Stimulated activated CD8-positive, alpha-beta memory T cell treated with anti-CD3 and anti-CD28 coated beads, Interleukin-7, amount 100 ng/mL, for 4 hours (primary cell): ENCODE data around the gene C7.
"Not testable (repeated sequence)": the region's sequence is repeated elsewhere in the genome, so short reads cannot be mapped to it uniquely, and the experiment has no call there.

Source experiments
- DNase-seq, 2 donors: peaks; one replicate each; pipeline ENCODE4 v3.0.0-alpha.2; 2020; ENCODE audit warnings: low read depth in 2 of 2

The C7 gene

GRCh38 chr5:40909264-40909663 lies at the start of gene C7:
Gene C7, plus strand, starts transcription at chr5:40909497. Its CDS starts 114 bp downstream, at chr5:40909611.
- no peak for DNase-seq

GRCh38 chr5:40860711-40861110 lies 48.6 kb upstream of the C7 start:
- no peak for DNase-seq

GRCh38 chr5:40865004-40865403 lies 44.3 kb upstream of the C7 start:
- DNase-seq: not testable (repeated sequence)

- no peak for DNase-seq
Measured at GRCh38 chr5:40866844-40867243, 42.5 kb upstream of the C7 start.

GRCh38 chr5:40869384-40869783 lies 39.9 kb upstream of the C7 start:
- DNase-seq: no peak

- no peak for DNase-seq
Measured at GRCh38 chr5:40871177-40871576, 38.1 kb upstream of the C7 start.

GRCh38 chr5:40872253-40872652 lies 37.0 kb upstream of the C7 start:
- not testable (repeated sequence) for DNase-seq

- DNase-seq: no peak
Measured at GRCh38 chr5:40873286-40873880, 35.9 kb upstream of the C7 start.

- DNase-seq: no peak
Measured at GRCh38 chr5:40875958-40876357, 33.3 kb upstream of the C7 start.

GRCh38 chr5:40877371-40877988 lies 31.8 kb upstream of the C7 start:
- DNase-seq: no peak

- no peak for DNase-seq
Measured at GRCh38 chr5:40879163-40879942, 29.9 kb upstream of the C7 start.

GRCh38 chr5:40882291-40882690 lies 27.0 kb upstream of the C7 start:
- no peak for DNase-seq

- DNase-seq: not testable (repeated sequence)
Measured at GRCh38 chr5:40883051-40883450, 26.2 kb upstream of the C7 start.

- not testable (repeated sequence) for DNase-seq
Measured at GRCh38 chr5:40895440-40896425, 13.6 kb upstream of the C7 start.

- DNase-seq: peak in 1 of 2 donors; percentile 1
Measured at GRCh38 chr5:40904205-40904993, 4.9 kb upstream of the C7 start.

- DNase-seq: no peak
Measured at GRCh38 chr5:40904994-40905306, 4.3 kb upstream of the C7 start.

GRCh38 chr5:40906351-40906751 lies 2.9 kb upstream of the C7 start:
- no peak for DNase-seq

- DNase-seq: no peak
Measured at GRCh38 chr5:40909723-40910122, 426 bp downstream of the C7 start.

GRCh38 chr5:40911266-40911665 lies 2.0 kb downstream of the C7 start:
- no peak for DNase-seq

- no peak for DNase-seq
Measured at GRCh38 chr5:40914835-40915234, 5.5 kb downstream of the C7 start.

- DNase-seq: no peak
Measured at GRCh38 chr5:40915341-40915926, 6.1 kb downstream of the C7 start.
